ENCODE data around the gene GALNT2. TPM values are rescaled to one million over a fixed set of nuclear protein-coding genes. Genes with fewer than 3 reads are reported as not detected.
A peak's percentile ranks its signal among the peaks of the same experiment; 100 is the strongest.

The GALNT2 gene
- total RNA-seq, 2 donors from 2014 or later = 36.8 to 50.7 TPM

DNA sequence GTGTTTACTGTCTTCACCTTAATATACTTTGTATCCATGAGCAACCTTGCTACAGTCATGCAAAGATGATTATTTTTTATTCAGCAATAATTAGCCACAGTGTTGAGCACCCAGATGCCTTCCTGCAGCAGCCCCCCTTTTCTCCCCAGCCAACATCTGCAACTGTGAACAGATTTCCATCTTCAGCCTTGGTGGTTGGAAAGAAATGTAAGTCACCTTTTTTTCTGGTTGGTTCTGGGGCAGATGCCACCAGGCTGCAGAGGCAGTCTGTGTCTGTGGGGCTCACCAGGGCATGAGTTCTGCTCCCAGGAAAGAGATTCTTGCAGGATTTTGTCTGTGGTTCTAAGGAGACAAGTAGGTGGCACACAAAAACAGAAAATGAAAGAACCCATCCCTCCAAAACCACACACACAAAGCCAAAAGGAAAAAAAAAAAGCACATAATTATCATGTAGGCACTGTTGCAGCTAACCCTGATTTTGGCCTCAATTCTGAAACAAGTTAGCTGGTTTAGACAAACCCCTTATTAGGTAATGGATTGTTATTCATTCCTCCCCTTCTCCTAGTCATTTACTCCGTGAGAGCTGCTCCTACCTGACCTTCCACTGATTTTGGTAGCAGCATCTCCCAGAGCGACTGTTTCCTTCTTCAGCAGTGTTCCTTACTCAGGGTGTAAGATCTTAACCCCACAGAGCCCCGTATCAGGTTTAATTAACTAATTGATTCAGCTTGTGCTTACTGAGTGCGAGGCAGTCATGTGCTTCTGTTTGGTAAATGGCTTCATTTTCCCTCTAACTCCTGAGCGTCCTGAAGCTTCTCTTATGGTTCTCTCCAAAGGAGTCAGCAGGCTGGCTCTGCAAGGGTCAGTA lies 36.5 kb downstream of the GALNT2 start:
- intact Hi-C loops (cut with DNase I) = loop anchor here in 1 of 2 donors (10.0 kb wide), 1 partner anchor 111 kb away; no protein-coding TSS in a partner anchor
- DNase-seq (no peak), ATAC-seq (peak in 1 of 2 donors; percentile 8)

DNA sequence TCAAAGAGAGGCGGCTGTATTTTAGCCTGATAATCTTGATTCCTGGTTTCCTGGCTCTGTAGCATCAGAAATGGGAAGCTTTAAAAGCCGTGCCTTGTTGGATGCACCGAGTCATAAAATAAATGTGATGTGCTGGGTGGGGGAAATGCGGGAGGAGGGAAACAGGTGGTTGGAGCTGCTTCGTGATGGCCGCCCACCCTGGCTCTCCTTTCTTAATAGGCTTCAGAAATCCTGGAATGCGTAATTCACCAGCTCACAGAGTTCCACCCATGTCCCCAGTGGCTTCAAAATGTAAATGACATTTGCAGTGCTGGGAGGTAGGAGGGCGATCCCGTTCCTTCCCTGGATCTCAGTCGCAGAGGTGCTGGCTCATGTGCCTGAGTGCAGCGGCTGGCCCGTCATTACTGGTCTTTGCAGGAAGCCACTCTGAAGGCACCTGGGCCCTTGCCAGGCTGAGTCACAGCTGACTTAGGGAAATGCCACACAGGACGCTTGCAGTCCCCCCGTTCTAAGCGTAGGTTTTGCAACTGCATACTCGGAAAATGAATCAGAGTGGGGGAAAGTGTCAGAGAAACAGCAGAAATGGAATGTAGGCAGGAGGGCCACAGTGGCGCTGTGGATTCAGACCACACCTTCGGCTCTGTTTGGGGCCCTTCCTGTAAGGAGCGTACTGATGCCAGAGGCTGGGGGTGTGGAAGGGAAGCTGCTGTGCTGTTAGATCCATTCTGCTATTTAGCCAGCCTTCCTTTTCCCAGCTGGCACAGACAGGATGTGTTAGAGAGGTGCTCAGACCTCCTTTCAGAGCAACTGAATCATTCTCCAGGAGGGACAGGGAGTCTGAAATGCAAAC lies 37.6 kb downstream of the GALNT2 start:
- DNase-seq (peak; percentile 99), ATAC-seq (peak; percentile 87 to 93)
- intact Hi-C loops (cut with DNase I) = loop anchor here in 1 of 2 donors (10.0 kb wide), 1 partner anchor 110 kb away; no protein-coding TSS in a partner anchor

DNA sequence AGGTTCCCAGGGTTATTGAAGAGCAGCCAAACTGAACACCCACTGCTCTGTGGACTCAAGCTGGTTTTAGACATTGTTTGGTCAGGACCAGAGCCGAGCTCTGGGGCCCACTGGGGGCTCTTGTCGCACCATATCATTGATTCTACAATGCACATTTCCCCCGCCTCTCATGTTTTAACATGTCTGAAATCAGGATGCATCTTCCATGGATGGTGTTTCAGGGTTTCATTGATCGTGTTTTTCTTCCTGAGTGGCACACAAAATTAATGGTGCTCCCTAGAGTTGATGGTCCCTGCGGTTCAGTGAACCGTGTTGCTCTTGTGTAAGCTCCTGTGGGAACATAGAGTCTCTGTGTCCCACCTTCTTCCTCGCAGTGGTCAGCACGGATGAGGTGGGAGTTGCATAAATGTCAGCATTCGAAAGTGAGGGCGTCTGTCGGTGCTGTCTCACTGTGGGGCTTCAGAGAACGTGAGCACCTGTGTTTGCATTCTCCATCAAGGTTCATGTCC lies 38.3 kb downstream of the GALNT2 start:
- intact Hi-C loops (cut with DNase I) = loop anchor here in 1 of 2 donors (10.0 kb wide), 1 partner anchor 110 kb away; no protein-coding TSS in a partner anchor
- DNase-seq = no peak
- no peak for ATAC-seq

DNA sequence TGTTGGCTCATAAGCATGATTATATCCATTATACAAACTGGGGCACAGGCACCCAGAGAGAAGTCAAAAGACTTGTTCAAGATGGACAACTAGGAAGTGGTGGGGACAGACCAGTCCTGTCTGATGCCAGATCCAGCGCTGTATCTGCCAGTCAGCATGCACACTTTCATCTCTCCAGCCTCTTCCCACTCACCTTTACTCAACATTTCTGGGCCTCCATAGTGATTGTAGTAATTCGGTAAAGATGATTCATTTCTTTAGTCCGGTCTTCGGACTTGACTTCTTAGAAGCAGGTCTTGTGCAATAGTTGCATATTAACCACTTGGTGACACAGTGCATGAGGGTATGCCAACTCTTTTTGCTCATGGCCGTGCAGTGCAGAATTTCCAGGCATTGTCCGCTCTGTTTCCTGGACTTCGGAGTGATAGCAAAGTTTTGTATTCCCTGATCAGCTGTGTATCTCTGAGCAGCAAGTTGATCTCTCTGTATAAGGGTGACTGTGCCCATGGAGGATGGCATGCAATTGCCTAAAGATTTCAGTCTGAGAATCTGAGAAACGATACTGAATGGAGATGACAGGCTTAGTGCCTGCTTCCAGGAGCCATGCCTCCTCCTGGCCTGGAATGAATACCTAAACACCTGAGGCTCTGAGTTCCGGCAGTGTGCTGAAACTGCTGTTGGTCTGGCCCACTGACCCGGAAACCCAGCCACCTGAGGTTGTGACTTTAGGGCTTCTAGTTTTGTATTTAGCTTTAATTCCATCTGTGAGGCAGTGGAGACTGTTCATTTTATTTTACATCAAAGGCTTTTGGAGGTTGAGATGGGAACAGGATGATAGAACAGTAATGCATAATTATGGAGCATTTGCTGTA lies 39.0 kb downstream of the GALNT2 start:
- no peak for DNase-seq
- intact Hi-C loops (cut with DNase I) = loop anchor here in 1 of 2 donors (10.0 kb wide), 1 partner anchor 109 kb away; no protein-coding TSS in a partner anchor
- peak; percentile 51 to 52 for ATAC-seq

DNA sequence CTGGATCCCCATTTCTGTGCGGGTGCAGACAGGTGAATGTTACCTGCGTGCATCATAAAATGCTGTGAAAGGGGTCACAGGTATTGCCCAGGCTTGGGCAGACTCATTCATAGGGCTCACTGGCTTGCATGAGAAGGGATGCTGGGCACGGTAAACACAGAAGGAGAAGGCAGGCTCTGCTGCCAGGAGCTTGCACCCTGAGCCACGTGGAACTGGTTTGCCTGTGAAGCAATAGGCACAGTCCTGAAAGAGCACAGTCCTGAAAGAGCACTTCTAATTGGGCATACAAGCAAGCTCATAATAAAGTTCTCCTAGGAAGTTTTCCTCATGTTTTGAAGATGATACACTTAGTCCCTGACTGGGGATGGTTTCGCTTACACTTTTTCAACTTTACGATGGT lies 40.9 kb downstream of the GALNT2 start:
- intact Hi-C loops (cut with DNase I) = loop anchor here in 1 of 2 donors (10.0 kb wide), 1 partner anchor 107 kb away; no protein-coding TSS in a partner anchor
- DNase-seq (no peak), ATAC-seq (no peak)

DNA sequence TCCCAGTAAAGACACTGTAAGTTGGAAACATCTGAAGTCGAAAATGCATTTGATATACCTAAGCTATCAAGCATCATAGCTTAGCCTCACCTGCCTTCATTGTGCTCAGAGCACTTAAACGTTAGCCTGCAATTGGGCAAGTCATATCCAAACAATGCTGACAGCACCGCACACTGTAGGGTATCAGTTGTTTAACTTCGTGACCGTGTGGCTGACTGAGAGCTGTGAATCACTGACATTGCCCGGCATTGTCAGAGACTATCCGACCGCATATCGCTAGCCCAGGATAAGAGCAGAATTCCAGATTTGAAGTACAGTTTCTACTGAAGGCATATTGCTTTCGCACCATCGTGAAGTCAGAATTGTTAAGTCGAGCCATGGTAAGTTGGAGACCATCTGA lies 41.5 kb downstream of the GALNT2 start:
- ATAC-seq (no peak), DNase-seq (no peak)
- intact Hi-C loops (cut with DNase I) = loop anchor here in 1 of 2 donors (10.0 kb wide), 1 partner anchor 106 kb away; no protein-coding TSS in a partner anchor

DNA sequence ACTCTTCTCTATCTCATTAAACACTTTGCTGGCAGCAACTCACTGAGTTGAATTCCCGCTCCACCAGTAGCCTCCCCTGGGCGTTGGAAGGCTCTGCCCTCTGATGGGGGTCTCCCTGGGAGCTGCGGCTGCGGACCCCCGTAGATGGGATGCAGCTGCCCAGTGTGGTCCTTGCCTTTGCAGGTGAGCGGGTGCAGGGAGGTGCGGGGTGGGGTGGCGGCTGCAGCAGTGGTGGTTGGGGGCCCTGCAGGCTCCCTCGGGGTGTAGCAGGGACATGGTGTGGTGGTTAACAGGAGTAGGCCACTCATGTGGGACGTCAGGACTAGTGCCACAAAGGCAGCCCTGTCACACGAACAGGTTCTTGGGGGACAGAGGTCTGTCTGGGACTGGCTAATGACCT lies 42.0 kb downstream of the GALNT2 start:
- intact Hi-C loops (cut with DNase I) = loop anchor here in 1 of 2 donors (10.0 kb wide), 1 partner anchor 106 kb away; no protein-coding TSS in a partner anchor
- ATAC-seq (no peak), DNase-seq (no peak)

DNA sequence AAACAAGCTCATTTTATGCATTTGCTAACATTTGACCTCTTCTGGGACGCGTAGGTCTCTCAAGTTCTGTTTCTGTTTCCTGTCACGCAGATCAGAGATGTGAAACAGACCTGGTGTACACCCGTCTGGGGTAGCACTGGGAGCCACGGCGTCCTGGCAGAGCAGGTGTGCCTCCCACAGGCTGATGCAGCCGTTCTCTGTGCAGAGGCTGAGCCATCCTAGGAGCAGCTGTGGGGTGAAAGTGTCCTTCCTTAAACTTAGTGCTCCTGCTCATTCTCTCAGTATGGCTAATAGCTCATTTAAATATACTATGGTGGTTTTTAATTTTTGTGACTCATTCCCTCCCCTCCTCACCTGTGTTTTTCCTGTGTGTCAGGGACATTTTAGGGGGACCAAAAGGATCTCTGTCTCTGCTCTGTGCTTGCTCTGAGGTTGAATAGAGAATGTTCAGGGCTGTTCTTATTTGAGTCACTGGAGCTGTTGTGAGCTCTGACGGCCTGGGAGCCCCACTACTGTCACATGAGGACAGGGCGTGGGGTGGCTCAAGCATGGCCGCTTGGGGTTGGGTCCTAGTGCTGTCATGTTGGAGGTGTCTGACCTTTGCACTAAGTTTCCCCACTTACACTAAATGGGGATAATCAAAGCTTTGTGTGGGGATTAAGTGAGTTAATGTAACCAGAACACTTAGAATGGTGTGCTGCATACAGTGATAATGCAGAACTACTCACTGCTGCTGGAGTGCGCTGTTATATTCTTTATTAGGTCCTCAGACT lies 43.0 kb downstream of the GALNT2 start:
- intact Hi-C loops (cut with DNase I) = loop anchor here in 1 of 2 donors (10.0 kb wide), 1 partner anchor 105 kb away; no protein-coding TSS in a partner anchor
- no peak for ATAC-seq
- DNase-seq = no peak

DNA sequence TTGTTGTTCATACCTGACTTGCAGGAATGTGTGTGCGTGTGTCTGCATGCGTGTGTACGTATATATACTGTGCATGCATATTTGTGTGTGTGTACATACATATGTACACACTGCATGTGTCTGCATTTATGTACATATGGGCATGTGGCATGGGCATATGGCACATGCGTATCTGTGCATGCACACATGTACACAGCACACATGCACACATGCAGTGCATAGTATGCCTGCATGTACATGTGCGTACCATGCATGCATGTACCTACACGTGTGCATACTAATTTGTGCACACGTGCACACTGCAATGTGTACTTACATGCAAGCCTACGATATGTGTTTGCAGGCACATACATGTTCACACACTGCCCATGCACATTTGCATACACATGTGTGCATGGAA lies 43.9 kb downstream of the GALNT2 start:
- intact Hi-C loops (cut with DNase I) = no loop called here
- no peak for ATAC-seq

DNA sequence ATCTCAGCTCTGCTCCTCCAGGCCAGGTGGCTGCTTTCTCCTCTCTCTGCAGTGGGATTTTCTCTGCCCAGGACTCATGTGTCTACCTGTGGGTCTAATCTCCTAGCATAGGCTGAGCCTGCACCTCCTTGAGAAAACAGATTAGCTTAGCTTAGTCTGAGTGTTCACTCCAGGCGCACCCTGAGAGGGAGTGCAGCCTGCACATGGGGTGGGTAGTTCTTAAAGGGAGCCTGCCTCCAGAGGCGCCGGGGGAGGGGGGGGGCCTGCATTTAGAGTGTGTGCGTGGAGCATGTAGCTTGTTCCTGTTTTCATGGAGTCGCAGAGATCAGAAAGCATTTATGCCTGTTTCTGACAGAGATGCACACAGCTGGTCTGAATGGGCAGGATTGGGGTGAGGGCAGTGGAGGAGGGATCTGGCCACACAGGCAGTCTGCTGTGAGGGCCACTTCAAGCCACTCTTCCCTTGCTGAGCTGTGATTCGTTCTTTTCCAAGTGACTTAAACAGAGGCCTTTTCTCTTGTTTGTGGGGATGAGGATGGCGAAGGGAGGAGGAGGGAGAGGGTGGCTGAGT lies 45.2 kb downstream of the GALNT2 start:
- intact Hi-C loops (cut with DNase I) = no loop called here
- peak; percentile 7 to 8 for ATAC-seq
- no peak for DNase-seq

More for the DNA sequence above, 43.9 kb downstream of the GALNT2 start:
- DNase-seq = no peak

DNA sequence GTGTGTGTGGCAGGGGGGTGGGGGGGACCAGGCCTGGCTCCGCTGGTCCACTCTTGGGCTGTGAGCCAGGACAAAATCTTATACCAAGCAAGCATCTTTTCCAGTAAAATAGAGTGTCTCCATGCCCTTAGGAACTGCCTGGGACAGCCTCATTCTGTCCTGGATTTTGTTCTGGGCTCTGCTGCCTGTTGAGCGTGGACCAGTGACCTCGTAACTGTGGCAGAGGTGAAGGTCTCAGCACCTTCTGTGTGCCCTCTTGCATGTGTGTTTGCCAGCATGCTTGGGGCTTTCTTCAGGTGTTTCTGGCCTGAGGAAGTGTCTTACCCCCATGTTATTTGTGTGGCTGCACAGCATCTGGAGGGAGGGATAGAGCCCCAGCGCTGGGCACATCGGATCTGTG lies 45.7 kb downstream of the GALNT2 start:
- DNase-seq (no peak), ATAC-seq (no peak)
- intact Hi-C loops (cut with DNase I) = no loop called here

DNA sequence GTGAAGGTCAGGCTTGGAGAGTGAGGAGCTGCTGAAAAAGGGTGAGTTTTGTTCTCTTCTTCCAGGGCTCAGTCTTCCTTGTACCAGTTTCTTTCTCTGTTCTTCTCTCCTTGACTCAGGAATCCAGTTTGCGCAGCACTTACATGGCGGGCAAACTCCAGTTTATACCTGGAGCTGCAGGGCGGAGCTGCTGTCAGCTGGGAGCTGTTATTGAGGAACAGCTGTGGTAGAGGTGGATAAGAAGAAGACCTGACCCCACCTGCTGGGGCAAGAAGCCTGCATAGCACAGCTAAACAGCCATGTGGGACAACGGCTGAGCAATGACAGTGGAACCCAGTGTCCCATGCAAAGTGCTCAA lies 46.2 kb downstream of the GALNT2 start:
- ATAC-seq (no peak), DNase-seq (no peak)
- intact Hi-C loops (cut with DNase I) = no loop called here

DNA sequence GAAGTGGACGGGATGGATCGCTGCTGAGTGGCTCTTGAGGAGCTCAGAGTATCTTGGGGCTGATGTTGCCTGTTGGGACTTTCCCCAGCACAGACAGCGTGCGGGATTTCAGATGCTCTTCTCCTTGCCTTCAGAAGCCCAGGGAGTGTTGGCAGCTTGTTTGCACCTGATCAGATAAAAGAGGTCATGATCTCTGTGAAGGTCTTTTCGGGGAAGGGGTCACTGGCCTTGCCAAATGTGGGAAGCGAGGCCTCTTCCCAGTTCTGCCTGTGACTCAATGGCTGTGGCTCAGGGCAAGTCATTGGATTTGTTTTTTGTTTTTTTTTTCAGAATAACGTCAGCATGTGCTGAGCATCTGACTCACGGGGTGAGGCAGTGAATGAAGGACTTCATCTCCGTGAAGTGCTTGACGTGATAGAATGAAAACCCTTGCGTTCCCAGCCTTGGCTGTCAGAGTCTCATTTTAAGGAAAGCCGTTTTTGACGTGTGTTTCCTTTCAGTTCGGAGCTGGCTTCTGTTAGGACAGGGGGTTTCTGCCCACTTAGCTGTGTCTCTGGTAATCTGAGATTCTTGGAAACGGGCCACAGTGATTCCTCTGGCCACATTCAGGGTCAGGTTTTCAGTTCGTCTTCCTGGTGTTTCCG lies 46.7 kb downstream of the GALNT2 start:
- DNase-seq = peak; percentile 68

DNA sequence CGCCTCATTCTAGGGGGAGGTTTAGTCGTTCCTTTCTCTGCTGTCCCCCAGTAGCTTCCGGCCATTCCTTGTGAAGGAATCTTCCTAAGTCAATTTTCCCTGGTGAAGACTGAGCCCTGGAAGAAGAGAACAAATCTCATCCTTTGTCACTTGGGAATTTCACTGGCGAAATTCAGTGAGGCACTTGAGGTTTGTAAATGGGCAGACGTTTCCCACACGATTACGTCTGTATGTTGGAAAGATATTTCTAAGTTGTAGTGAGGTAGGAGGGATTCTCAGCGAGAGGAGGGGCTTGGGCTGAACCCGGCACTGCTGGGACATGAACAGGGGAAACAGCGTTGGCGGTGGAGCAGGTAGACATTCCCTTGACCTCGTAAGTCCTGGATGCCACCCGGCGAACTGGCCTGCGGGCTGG lies 47.2 kb downstream of the GALNT2 start:
- ATAC-seq = peak in 1 of 2 donors; percentile 4
- DNase-seq = peak; percentile 55
- intact Hi-C loops (cut with DNase I) = no loop called here

More for the DNA sequence above, 46.7 kb downstream of the GALNT2 start:
- ATAC-seq = peak; percentile 80 to 88
- intact Hi-C loops (cut with DNase I) = no loop called here

DNA sequence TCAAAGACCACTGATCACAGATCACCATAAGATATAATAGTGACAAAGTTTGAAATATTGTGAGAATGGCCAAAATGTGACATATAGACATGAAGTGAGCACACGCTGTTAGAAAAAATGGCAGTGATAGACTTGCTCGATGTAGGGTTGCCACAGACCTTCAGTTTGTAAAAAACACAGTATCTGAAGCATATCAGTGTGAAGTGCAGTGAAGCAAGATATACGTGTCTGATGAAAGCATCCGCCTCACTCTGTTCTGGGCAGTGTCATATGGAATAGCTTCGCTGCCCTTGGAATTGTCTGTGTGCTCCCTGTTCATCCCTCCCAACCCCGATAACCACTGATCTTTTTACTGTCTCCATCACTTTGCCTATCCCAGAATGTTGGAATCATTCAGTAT lies 50.7 kb downstream of the GALNT2 start:
- ATAC-seq (no peak), DNase-seq (no peak)
- intact Hi-C loops (cut with DNase I) = no loop called here

DNA sequence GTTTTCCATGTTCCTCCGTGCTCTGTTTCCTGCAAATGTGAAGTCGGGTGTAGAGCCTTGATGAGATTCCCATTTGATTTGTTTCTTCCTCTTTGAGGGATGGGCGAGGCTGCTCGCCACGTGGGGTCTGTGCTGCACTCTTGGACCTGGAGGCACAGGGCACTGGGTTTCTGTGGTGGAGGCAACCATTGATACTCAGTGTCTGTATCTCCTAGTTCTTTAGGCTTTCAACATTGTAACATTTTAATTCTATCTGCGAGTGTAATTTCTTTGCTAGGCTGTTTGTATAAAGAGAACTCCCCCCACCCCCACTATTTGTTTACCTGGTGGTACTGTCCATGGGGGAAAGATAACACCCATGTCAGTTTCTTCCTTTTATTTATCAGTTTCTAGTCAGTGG lies 52.3 kb downstream of the GALNT2 start:
- intact Hi-C loops (cut with DNase I) = no loop called here
- ATAC-seq = no peak

More for the DNA sequence above, 52.3 kb downstream of the GALNT2 start:
- no peak for DNase-seq
